ENCODE measurements around the gene FAM216B. TPM values are rescaled to one million over a fixed set of nuclear protein-coding genes. Genes with fewer than 3 reads are reported as not detected.
A peak's percentile ranks its signal among the peaks of the same experiment; 100 is the strongest.

The FAM216B gene
- total RNA-seq, 6 experiments from 2014 or later, result not detected

GRCh38 chr13:42820451-42820850 lies 39.1 kb downstream of the FAM216B start:
- H3K4me3 ChIP-seq, result no peak overlapping the region
- H3K36me3 ChIP-seq, result no peaks in the 10 kb centered on the region
- intact Hi-C loops (cut with DNase I), result no loop called here
- TF ChIP-seq, protein P1, sequence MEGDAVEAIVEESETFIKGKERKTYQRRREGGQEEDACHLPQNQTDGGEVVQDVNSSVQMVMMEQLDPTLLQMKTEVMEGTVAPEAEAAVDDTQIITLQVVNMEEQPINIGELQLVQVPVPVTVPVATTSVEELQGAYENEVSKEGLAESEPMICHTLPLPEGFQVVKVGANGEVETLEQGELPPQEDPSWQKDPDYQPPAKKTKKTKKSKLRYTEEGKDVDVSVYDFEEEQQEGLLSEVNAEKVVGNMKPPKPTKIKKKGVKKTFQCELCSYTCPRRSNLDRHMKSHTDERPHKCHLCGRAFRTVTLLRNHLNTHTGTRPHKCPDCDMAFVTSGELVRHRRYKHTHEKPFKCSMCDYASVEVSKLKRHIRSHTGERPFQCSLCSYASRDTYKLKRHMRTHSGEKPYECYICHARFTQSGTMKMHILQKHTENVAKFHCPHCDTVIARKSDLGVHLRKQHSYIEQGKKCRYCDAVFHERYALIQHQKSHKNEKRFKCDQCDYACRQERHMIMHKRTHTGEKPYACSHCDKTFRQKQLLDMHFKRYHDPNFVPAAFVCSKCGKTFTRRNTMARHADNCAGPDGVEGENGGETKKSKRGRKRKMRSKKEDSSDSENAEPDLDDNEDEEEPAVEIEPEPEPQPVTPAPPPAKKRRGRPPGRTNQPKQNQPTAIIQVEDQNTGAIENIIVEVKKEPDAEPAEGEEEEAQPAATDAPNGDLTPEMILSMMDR (IDR thresholded peaks at IDR 0.05), result no peak
- no peak for TF ChIP-seq POLR2A (IDR thresholded peaks at IDR 0.05)
- no peaks in the 10 kb centered on the region for H3K27me3 ChIP-seq
- no peak overlapping the region for H3K27ac ChIP-seq
- DNase-seq, result no peak
- no peaks in the 10 kb centered on the region for H3K9me3 ChIP-seq
- ATAC-seq, result no peak
- no peaks in the 10 kb centered on the region for H3K4me1 ChIP-seq
- 61% methylated on average over 2 of the region's 4 CpGs for WGBS (ENCODE audit: insufficient coverage, low coverage, low lambda C conversion rate, missing lambda C conversion rate)

DNA sequence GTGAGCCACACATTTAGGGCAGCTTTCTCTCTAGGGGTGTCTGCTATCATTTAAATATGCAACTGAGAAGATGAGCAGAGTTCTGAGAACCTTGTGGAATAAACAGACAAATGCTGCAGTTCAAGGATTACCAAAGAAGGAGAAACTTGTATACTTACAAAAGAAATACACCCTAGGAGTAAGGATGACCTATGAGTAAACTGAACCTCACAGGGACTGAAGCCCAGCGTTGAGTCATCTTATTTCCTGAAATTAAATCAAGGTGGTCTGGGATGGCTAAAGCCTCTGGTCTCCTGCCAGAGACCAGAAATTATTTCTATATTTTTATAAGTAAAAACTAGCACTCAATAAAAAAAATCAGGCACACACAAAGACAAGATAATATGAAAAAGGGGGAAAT lies 40.1 kb downstream of the FAM216B start:
- DNase-seq (no peak), ATAC-seq (no peak)
- Histone ChIP-seq H3K36me3 (no peaks in the 10 kb centered on the region), H3K27ac (no peak overlapping the region), H3K27me3 (no peaks in the 10 kb centered on the region), H3K9me3 (no peaks in the 10 kb centered on the region), H3K4me3 (no peak overlapping the region), H3K4me1 (no peaks in the 10 kb centered on the region)
- WGBS (ENCODE audit: insufficient coverage, low coverage, low lambda C conversion rate, missing lambda C conversion rate), result 70% methylated on average over 1 of the region's 1 CpG
- TF ChIP-seq, protein P1 (IDR thresholded peaks at IDR 0.05), result no peak
- no peak for TF ChIP-seq POLR2A (IDR thresholded peaks at IDR 0.05)
- intact Hi-C loops (cut with DNase I), result no loop called here

DNA sequence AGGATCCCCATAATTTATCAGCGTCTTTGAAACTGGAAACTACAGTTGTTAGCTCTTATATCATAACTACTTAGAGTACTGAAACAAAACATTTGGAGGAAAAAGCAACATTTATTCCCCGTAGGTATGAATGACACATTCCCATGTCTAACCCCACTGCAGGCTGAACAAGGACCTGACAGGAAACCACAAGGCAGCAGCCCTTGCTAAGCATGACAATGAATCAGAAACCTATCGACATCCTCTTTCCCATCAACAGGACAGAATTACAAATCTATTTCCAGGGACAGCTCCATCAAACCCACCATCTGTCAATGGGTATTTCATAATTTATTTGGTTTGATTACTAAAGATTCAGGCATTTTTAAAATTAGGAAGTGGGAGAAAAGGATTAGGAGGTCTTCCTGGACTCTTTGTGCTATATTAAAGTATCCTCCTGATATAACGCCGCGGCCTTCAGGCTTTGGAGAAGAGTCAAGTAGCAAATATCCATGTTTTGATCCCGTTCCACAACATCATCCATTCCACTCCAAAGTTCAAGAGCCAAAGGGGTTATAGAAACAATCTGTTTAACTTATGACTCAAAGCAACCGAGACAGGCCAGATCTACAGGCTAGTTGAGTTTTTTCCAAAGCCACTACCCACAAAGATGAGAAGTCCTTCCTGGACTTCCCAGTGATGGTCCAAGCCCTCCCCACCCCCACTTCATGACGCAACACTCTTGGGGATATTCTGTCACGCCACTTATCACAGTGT lies 51.1 kb downstream of the FAM216B start:
- no peak for TF ChIP-seq POLR2A (IDR thresholded peaks at IDR 0.05)
- TF ChIP-seq, protein P1 (IDR thresholded peaks at IDR 0.05), result no peak
- DNase-seq, result peak in 2 of 3 donors; percentile 49 to 65
- peaks cover 0 to 7% (median 0%) of the 10 kb centered on the region in 4 donors for H3K4me1 ChIP-seq
- intact Hi-C loops (cut with DNase I), result no loop called here
- WGBS (ENCODE audit: insufficient coverage, low coverage, low lambda C conversion rate, missing lambda C conversion rate), result 36% methylated on average over 10 of the region's 10 CpGs
- no peak overlapping the region for H3K4me3 ChIP-seq
- ATAC-seq, result peak; percentile 66 to 93 (median 76)
- no peak overlapping the region for H3K27ac ChIP-seq
- H3K27me3 ChIP-seq, result no peaks in the 10 kb centered on the region
- H3K9me3 ChIP-seq, result no peaks in the 10 kb centered on the region
- no peaks in the 10 kb centered on the region for H3K36me3 ChIP-seq

DNA sequence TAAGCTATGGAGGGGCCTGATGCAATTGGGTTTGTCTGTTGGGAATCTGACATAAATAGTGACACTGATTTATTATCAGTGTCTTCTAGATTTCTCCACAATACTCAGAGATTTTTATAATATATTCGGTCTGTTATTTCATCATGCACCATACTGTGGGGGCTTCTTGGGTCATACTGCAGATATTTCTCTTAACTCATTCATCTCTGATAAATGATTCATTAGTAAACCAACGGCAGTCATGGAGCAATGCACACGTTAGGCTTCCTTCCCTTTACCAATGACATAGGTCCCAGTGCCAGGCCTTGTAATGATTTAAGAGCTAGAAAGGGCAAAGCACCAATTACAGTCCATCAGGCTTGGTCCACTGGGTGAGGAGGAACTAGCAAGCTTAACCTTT lies 53.6 kb downstream of the FAM216B start:
- Histone ChIP-seq H3K27me3 (no peaks in the 10 kb centered on the region), H3K9me3 (no peaks in the 10 kb centered on the region), H3K4me1 (peaks cover 0 to 7% (median 0%) of the 10 kb centered on the region in 4 donors), H3K4me3 (no peak overlapping the region), H3K27ac (no peak overlapping the region), H3K36me3 (no peaks in the 10 kb centered on the region)
- 70% methylated on average over 3 of the region's 3 CpGs for WGBS (ENCODE audit: insufficient coverage, low coverage, low lambda C conversion rate, missing lambda C conversion rate)
- intact Hi-C loops (cut with DNase I), result no loop called here
- ATAC-seq (no peak), DNase-seq (no peak)
- TF ChIP-seq, protein P1 (IDR thresholded peaks at IDR 0.05), result no peak
- no peak for TF ChIP-seq POLR2A (IDR thresholded peaks at IDR 0.05)
